Mesendoderm (in vitro differentiated cells): ENCODE results near the gene FUZ.

Experiments
- DNase-seq: peaks from one replicate; pipeline ENCODE4 v3.0.0; 2013
- H2AK5ac ChIP-seq: 2 replicates; pipeline ENCODE4 v1.6.1; 2013; ENCODE audit warnings: low read length, inconsistent platforms
- H2BK120ac ChIP-seq: 2 replicates; pipeline ENCODE4 v1.6.1; 2013; ENCODE audit warnings: low read depth, mild to moderate bottlenecking, low read length, moderate library complexity, mixed read lengths
- H2BK15ac ChIP-seq: replicated peaks from 2 replicates; pipeline ENCODE4 v1.6.1; 2013; ENCODE audit warnings: low read depth, mild to moderate bottlenecking, moderate library complexity
- H2BK5ac ChIP-seq: 2 replicates; pipeline ENCODE4 v1.6.1; 2013; ENCODE audit warnings: low read length, inconsistent platforms
- H3K18ac ChIP-seq: 2 replicates; pipeline ENCODE4 v1.6.1; 2013; ENCODE audit warnings: mild to moderate bottlenecking, low read length, mixed read lengths
- H3K23ac ChIP-seq: one replicate; pipeline ENCODE4 v1.6.1; 2013; ENCODE audit warnings: low read length
- H3K27ac ChIP-seq: 2 replicates; pipeline ENCODE4 v1.5.1; 2013; ENCODE audit warnings: low read depth, mild to moderate bottlenecking, inconsistent platforms, low read length, moderate library complexity
- H3K27me3 ChIP-seq: 2 replicates; pipeline ENCODE4 v1.6.1; 2013; ENCODE audit warnings: low read length, control low read depth, mild to moderate bottlenecking, inconsistent platforms; ENCODE audit not compliant: insufficient read depth, poor library complexity
- H3K36me3 ChIP-seq: 2 replicates; pipeline ENCODE4 v1.6.1; 2013; ENCODE audit warnings: low read length, inconsistent platforms; ENCODE audit not compliant: control insufficient read depth, insufficient read depth
- H3K4ac ChIP-seq: one replicate; pipeline ENCODE4 v1.6.1; 2013; ENCODE audit warnings: low read depth, mild to moderate bottlenecking, low read length, moderate library complexity
- H3K4me1 ChIP-seq: 2 replicates; pipeline ENCODE4 v1.6.1; 2013; ENCODE audit warnings: low read depth, low read length, inconsistent platforms; ENCODE audit not compliant: control insufficient read depth
- H3K4me2 ChIP-seq: 2 replicates; pipeline ENCODE4 v1.6.1; 2013; ENCODE audit warnings: low read length
- H3K4me3 ChIP-seq: 2 replicates; pipeline ENCODE4 v1.5.1; 2013; ENCODE audit warnings: mild to moderate bottlenecking, low read length
- H3K56ac ChIP-seq: one replicate; pipeline ENCODE4 v1.6.1; 2013; ENCODE audit warnings: low read length
- H3K79me1 ChIP-seq: 2 replicates; pipeline ENCODE4 v1.6.1; 2013; ENCODE audit warnings: low read length, inconsistent platforms
- H3K79me2 ChIP-seq: 2 replicates; pipeline ENCODE4 v1.6.1; 2013; ENCODE audit warnings: mild to moderate bottlenecking, low read length; ENCODE audit not compliant: control insufficient read depth, insufficient read depth
- H3K9ac ChIP-seq: 2 replicates; pipeline ENCODE4 v1.6.1; 2013; ENCODE audit warnings: low read length, inconsistent platforms
- H4K5ac ChIP-seq: one replicate; pipeline ENCODE4 v1.6.1; 2013; ENCODE audit warnings: low read length
- H4K8ac ChIP-seq: one replicate; pipeline ENCODE4 v1.6.1; 2013; ENCODE audit warnings: low read depth, mild to moderate bottlenecking, control low read depth, low read length, moderate library complexity
- whole genome bisulfite sequencing: extraction: QIAGEN DNeasy Blood & Tissue Kit; methylation state at CpG from one replicate; pipeline ENCODE4 v1.1.7; 2013; ENCODE audit warnings: low lambda C conversion rate, missing lambda C conversion rate; ENCODE audit not compliant: insufficient coverage; ENCODE audit errors: extremely low coverage; 5-methylcytosine and 5-hydroxymethylcytosine counted together

The FUZ gene

GRCh38 chr19:49837009-49837310, 23.9 kb upstream of the FUZ start:
- Histone ChIP-seq H3K4ac (no peak overlapping the region), H3K4me2 (no peak overlapping the region), H4K5ac (no peak overlapping the region), H2BK120ac (no peak overlapping the region), H3K36me3 (peaks cover 1% of the 10 kb centered on the region), H3K4me3 (no peak overlapping the region), H3K56ac (no peak overlapping the region), H2BK15ac (no peak overlapping the region), H3K23ac (no peak overlapping the region), H3K18ac (no peak overlapping the region), H3K4me1 (no peaks in the 10 kb centered on the region), H4K8ac (no peak overlapping the region), H3K9ac (no peak overlapping the region), H2BK5ac (no peak overlapping the region), H3K79me2 (no peaks in the 10 kb centered on the region), H3K27me3 (no peaks in the 10 kb centered on the region), H3K79me1 (no peaks in the 10 kb centered on the region), H2AK5ac (no peak overlapping the region), H3K27ac (no peak overlapping the region)
- no CpG with 5 or more reads among the region's 5 CpGs for WGBS
- no peak for DNase-seq

DNA sequence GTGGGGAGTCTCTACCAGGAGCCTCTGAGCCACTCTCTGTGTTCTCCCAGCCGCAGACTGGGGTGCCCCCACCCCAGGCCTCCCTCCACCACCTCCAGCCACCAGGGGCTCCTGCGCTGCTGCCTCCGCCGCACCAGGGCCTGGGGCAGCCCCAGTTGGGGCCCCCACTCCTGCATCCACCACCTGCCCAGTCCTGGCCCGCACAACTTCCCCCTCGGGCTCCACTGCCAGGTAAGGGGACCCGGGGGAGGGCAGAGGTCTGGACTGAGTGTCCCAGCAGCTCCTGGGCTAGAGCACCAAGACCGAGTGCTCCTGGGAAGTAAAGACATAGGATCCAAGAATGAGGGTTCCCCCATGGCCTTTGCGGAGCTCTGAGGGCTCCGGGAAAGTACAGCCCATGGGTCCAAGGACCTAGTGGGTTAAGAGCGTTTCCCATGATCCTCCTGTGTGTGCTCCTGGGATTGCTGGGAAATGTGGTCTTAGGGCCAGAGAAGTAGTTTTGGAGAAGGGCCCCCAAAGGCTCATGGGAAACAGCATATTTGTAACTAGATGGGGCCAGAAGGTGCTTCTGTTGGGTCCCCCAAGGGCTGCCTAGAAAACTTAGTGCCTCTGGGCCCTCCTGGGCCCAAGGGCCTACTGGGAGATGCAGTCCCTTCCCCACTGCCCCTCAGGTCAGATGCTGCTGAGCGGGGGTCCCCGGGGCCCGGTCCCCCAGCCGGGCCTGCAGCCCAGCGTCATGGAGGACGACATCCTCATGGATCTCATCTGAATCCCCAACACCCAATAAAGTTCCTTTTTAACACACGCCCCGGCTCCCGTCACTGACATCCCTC, 23.3 kb upstream of the FUZ start:
- Histone ChIP-seq H3K27ac (no peak overlapping the region), H3K9ac (no peak overlapping the region), H3K4me3 (no peak overlapping the region), H3K79me2 (no peaks in the 10 kb centered on the region), H3K4me2 (no peak overlapping the region), H4K8ac (no peak overlapping the region), H3K36me3 (peaks cover 1% of the 10 kb centered on the region), H2BK15ac (no peak overlapping the region), H2BK120ac (no peak overlapping the region), H3K56ac (no peak overlapping the region), H3K18ac (no peak overlapping the region), H3K79me1 (no peaks in the 10 kb centered on the region), H4K5ac (no peak overlapping the region), H2BK5ac (no peak overlapping the region), H3K23ac (no peak overlapping the region), H3K4me1 (no peaks in the 10 kb centered on the region), H3K4ac (no peak overlapping the region), H3K27me3 (no peaks in the 10 kb centered on the region), H2AK5ac (no peak overlapping the region)
- no CpG with 5 or more reads among the region's 20 CpGs for WGBS
- no peak for DNase-seq

DNA sequence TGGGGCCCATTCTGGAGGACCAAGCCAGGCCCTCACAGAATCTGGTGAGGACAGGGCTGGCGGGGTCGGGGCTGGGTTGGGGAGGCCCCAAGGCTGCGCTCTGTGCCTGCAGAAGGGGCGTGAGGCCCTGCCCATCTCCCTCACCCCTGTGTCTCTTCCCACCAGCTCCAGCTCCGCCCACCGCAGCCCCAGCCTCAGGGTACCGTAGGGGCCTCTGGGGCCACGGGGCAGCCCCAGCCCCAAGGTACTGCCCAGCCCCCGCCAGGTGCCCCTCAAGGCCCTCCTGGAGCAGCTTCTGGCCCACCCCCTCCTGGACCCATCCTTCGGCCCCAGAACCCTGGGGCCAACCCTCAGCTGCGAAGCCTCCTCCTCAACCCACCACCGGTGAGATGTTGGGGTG, 22.5 kb upstream of the FUZ start:
- Histone ChIP-seq H3K79me1 (no peaks in the 10 kb centered on the region), H2BK120ac (no peak overlapping the region), H4K5ac (no peak overlapping the region), H3K27ac (no peak overlapping the region), H3K4me2 (no peak overlapping the region), H3K56ac (no peak overlapping the region), H3K9ac (no peak overlapping the region), H2AK5ac (no peak overlapping the region), H4K8ac (no peak overlapping the region), H2BK5ac (no peak overlapping the region), H3K4me1 (no peaks in the 10 kb centered on the region), H3K27me3 (no peaks in the 10 kb centered on the region), H3K23ac (no peak overlapping the region), H3K4ac (no peak overlapping the region), H3K36me3 (peaks cover 1% of the 10 kb centered on the region), H3K4me3 (no peak overlapping the region), H2BK15ac (no peak overlapping the region), H3K18ac (no peak overlapping the region), H3K79me2 (no peaks in the 10 kb centered on the region)
- WGBS = no CpG with 5 or more reads among the region's 12 CpGs
- DNase-seq = no peak

- Histone ChIP-seq H2BK5ac (no peak overlapping the region), H3K79me2 (no peaks in the 10 kb centered on the region), H3K4me3 (no peak overlapping the region), H3K27ac (no peak overlapping the region), H3K9ac (no peak overlapping the region), H2BK120ac (no peak overlapping the region), H3K56ac (no peak overlapping the region), H3K18ac (no peak overlapping the region), H3K4me1 (no peaks in the 10 kb centered on the region), H3K36me3 (peaks cover 1% of the 10 kb centered on the region), H3K23ac (no peak overlapping the region), H3K4ac (no peak overlapping the region), H4K8ac (no peak overlapping the region), H2AK5ac (no peak overlapping the region), H2BK15ac (no peak overlapping the region), H3K79me1 (no peaks in the 10 kb centered on the region), H4K5ac (no peak overlapping the region), H3K27me3 (no peaks in the 10 kb centered on the region), H3K4me2 (no peak overlapping the region)
- WGBS = no CpG with 5 or more reads among the region's 7 CpGs
- no peak for DNase-seq
These were observed 20.5 kb upstream of the FUZ start for GRCh38 chr19:49833599-49833998.

GRCh38 chr19:49832556-49832955, 19.5 kb upstream of the FUZ start:
- no CpG with 5 or more reads among the region's 9 CpGs for WGBS
- DNase-seq = no peak

GRCh38 chr19:49831592-49831991, 18.5 kb upstream of the FUZ start:
- peaks cover 1% of the 10 kb centered on the region for H3K36me3 ChIP-seq
- WGBS = no CpG with 5 or more reads among the region's 8 CpGs
- H3K4me3 ChIP-seq = no peak overlapping the region

More at GRCh38 chr19:49832556-49832955, 19.5 kb upstream of the FUZ start:
- H3K4me3 ChIP-seq = no peak overlapping the region
- H3K36me3 ChIP-seq = peaks cover 1% of the 10 kb centered on the region
- H4K5ac ChIP-seq = no peak overlapping the region
- no peaks in the 10 kb centered on the region for H3K27me3 ChIP-seq
- no peak overlapping the region for H2BK15ac ChIP-seq
- H2AK5ac ChIP-seq = no peak overlapping the region
- H3K27ac ChIP-seq = no peak overlapping the region
- no peak overlapping the region for H3K56ac ChIP-seq
- no peak overlapping the region for H2BK120ac ChIP-seq
- H3K4me1 ChIP-seq = no peaks in the 10 kb centered on the region
- H3K79me2 ChIP-seq = no peaks in the 10 kb centered on the region
- no peak overlapping the region for H3K9ac ChIP-seq
- no peaks in the 10 kb centered on the region for H3K79me1 ChIP-seq
- no peak overlapping the region for H3K4me2 ChIP-seq
- no peak overlapping the region for H3K4ac ChIP-seq
- no peak overlapping the region for H4K8ac ChIP-seq
- H2BK5ac ChIP-seq = no peak overlapping the region
- no peak overlapping the region for H3K23ac ChIP-seq
- H3K18ac ChIP-seq = no peak overlapping the region

More at GRCh38 chr19:49831592-49831991, 18.5 kb upstream of the FUZ start:
- Histone ChIP-seq H2BK15ac (no peak overlapping the region), H3K4me1 (no peaks in the 10 kb centered on the region), H3K4ac (no peak overlapping the region), H3K56ac (no peak overlapping the region), H3K4me2 (no peak overlapping the region), H4K5ac (no peak overlapping the region), H3K27me3 (no peaks in the 10 kb centered on the region), H3K27ac (no peak overlapping the region), H3K79me2 (no peaks in the 10 kb centered on the region), H4K8ac (no peak overlapping the region), H3K79me1 (peaks cover 3% of the 10 kb centered on the region), H2BK5ac (no peak overlapping the region), H3K23ac (no peak overlapping the region), H2AK5ac (no peak overlapping the region), H2BK120ac (no peak overlapping the region), H3K18ac (no peak overlapping the region), H3K9ac (no peak overlapping the region)
- no peak for DNase-seq
